ENCODE results near the gene RAB5A.

RAB5A gene

DNA sequence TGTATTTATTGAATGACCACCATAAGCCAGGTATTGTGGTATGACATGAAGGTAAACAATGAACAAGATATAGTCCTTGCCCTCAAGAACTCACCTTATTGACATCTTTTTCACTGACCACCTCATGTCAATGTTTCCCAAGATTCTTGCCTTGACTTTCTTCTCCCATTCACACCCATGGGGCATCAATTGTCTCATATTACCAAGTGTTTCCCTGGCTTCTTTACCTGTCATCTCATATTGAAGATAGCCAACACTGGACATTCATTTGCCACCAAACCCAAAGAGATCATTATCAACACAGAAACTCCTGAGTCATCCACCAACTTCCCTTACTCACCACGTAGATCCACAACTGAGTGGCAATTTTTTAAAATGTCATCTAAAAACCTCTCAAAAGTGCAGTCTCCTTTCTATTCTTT, 15.1 kb upstream of the RAB5A start:
- Histone ChIP-seq H4K20me1 (ENCODE audit: low read depth, low read length) (no peaks in the 10 kb centered on the region), H3K79me2 (ENCODE audit: insufficient read depth, low read length) (no peaks in the 10 kb centered on the region), H3K27me3 (ENCODE audit: low read length) (no peaks in the 10 kb centered on the region), H3K27ac (ENCODE audit: low read depth, low read length) (no peak overlapping the region), H2AFZ (ENCODE audit: low read depth, low read length, severe bottlenecking) (no peak overlapping the region), H3K9ac (ENCODE audit: low read length) (no peak overlapping the region), H3K9me3 (ENCODE audit: insufficient read depth, low read length) (no peaks in the 10 kb centered on the region), H3K4me3 (ENCODE audit: insufficient read depth, low read length, poor library complexity, severe bottlenecking) (no peak overlapping the region), H3K9me2 (replicated peaks; ENCODE audit: insufficient read depth, low read length) (no peaks in the 10 kb centered on the region), H3K4me2 (ENCODE audit: low read depth, low read length, poor library complexity, severe bottlenecking) (no peak overlapping the region), H3F3A (ENCODE audit: insufficient read depth) (no peaks in the 10 kb centered on the region), H3K36me3 (ENCODE audit: low read length) (no peaks in the 10 kb centered on the region)
- TF ChIP-seq CTCF (IDR thresholded peaks at IDR 0.05; ENCODE audit: insufficient read depth, low read length, poor library complexity, severe bottlenecking), result no peak
- no peak for TF ChIP-seq EZH2phosphoT487 (conservative IDR thresholded peaks at IDR 0.05; ENCODE audit: low read length)

GRCh38 chr3:19932422-19932821, 14.5 kb upstream of the RAB5A start:
- no peaks in the 10 kb centered on the region for H3K9me3 ChIP-seq (ENCODE audit: insufficient read depth, low read length)
- no peak overlapping the region for H3K27ac ChIP-seq (ENCODE audit: low read depth, low read length)
- H3K9ac ChIP-seq (ENCODE audit: low read length), result no peak overlapping the region
- H3K36me3 ChIP-seq (ENCODE audit: low read length), result no peaks in the 10 kb centered on the region
- H3K4me3 ChIP-seq (ENCODE audit: insufficient read depth, low read length, poor library complexity, severe bottlenecking), result no peak overlapping the region
- H3F3A ChIP-seq (ENCODE audit: insufficient read depth), result no peaks in the 10 kb centered on the region
- H3K4me2 ChIP-seq (ENCODE audit: low read depth, low read length, poor library complexity, severe bottlenecking), result no peak overlapping the region
- H3K9me2 ChIP-seq (replicated peaks; ENCODE audit: insufficient read depth, low read length), result no peaks in the 10 kb centered on the region
- H3K79me2 ChIP-seq (ENCODE audit: insufficient read depth, low read length), result no peaks in the 10 kb centered on the region
- TF ChIP-seq CTCF (IDR thresholded peaks at IDR 0.05; ENCODE audit: insufficient read depth, low read length, poor library complexity, severe bottlenecking) (no peak), EZH2phosphoT487 (conservative IDR thresholded peaks at IDR 0.05; ENCODE audit: low read length) (no peak)
- H4K20me1 ChIP-seq (ENCODE audit: low read depth, low read length), result no peaks in the 10 kb centered on the region
- H2AFZ ChIP-seq (ENCODE audit: low read depth, low read length, severe bottlenecking), result no peak overlapping the region
- no peaks in the 10 kb centered on the region for H3K27me3 ChIP-seq (ENCODE audit: low read length)

DNA sequence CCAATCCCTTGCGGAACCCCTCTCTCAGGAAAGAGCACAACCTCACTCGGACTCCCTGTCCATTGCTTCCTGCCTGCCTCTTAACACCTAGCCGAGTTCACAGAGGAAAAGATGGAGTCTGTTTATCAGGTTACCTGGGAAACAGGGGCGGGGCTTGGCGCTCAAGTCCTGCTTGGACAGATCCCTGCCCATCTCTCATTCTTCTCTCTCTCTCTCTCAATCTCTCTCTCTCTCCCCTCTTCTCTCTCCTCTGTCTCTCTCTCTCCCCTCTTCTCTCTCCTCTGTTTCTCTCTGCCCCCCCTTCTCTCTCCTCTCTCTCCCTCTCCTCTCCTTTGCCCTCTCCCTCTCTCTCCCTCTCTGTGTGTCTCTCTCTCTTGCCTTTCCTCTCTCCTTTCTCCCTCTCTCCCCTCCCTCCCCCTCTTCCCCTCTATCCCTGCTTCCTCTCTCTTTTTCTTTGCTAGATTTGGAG, 12.8 kb upstream of the RAB5A start, which contains the start of gene EFHB:
Gene EFHB (minus strand): TSS at position 120 of the 469 bp plus-strand sequence. CDS start 199 bp downstream, outside the sequence.
- Histone ChIP-seq H4K20me1 (ENCODE audit: low read depth, low read length) (no peaks in the 10 kb centered on the region), H3K9me2 (replicated peaks; ENCODE audit: insufficient read depth, low read length) (no peaks in the 10 kb centered on the region), H3K9ac (ENCODE audit: low read length) (no peak within 1 kb of the TSS), H3K27me3 (ENCODE audit: low read length) (no peaks in the 10 kb centered on the region), H3K4me3 (ENCODE audit: insufficient read depth, low read length, poor library complexity, severe bottlenecking) (no peak within 1 kb of the TSS), H2AFZ (ENCODE audit: low read depth, low read length, severe bottlenecking) (no peak within 1 kb of the TSS), H3K9me3 (ENCODE audit: insufficient read depth, low read length) (no peaks in the 10 kb centered on the region), H3K27ac (ENCODE audit: low read depth, low read length) (no peak within 1 kb of the TSS), H3K79me2 (ENCODE audit: insufficient read depth, low read length) (no peaks in the 10 kb centered on the region), H3K36me3 (ENCODE audit: low read length) (no peaks in the 10 kb centered on the region), H3F3A (ENCODE audit: insufficient read depth) (no peaks in the 10 kb centered on the region), H3K4me2 (ENCODE audit: low read depth, low read length, poor library complexity, severe bottlenecking) (no peak within 1 kb of the TSS)
- TF ChIP-seq CTCF (IDR thresholded peaks at IDR 0.05; ENCODE audit: insufficient read depth, low read length, poor library complexity, severe bottlenecking) (no peak), EZH2phosphoT487 (conservative IDR thresholded peaks at IDR 0.05; ENCODE audit: low read length) (no peak)
